SKM-1 (cell line): ENCODE data around the gene SPATA46.

ENCODE experiments used
- DNase-seq: peaks from one replicate; lab custom pipeline; 2025; ENCODE audit not compliant: unreplicated experiment; lab: John Stamatoyannopoulos, UW

Gene SPATA46

GRCh38 chr1:162358928-162359327 is 17.7 kb downstream of the SPATA46 start:
- no peak for DNase-seq

- DNase-seq, result peak; percentile 63
Observed at GRCh38 chr1:162357681-162358266, 18.9 kb downstream of the SPATA46 start.

GRCh38 chr1:162353702-162354101 is 23.0 kb downstream of the SPATA46 start:
- DNase-seq, result no peak

GRCh38 chr1:162353078-162353477 is 23.6 kb downstream of the SPATA46 start:
- no peak for DNase-seq

- peak; percentile 24 for DNase-seq
Observed at GRCh38 chr1:162351874-162352273, 24.8 kb downstream of the SPATA46 start.

- DNase-seq, result no peak
Observed at GRCh38 chr1:162351246-162351842, 25.3 kb downstream of the SPATA46 start.

GRCh38 chr1:162349635-162350330 is 26.9 kb downstream of the SPATA46 start:
- DNase-seq, result no peak

GRCh38 chr1:162347281-162347680 is 29.4 kb downstream of the SPATA46 start:
- no peak for DNase-seq

GRCh38 chr1:162343470-162343869 is 33.2 kb downstream of the SPATA46 start:
- DNase-seq, result no peak

GRCh38 chr1:162342452-162342983 is 34.1 kb downstream of the SPATA46 start:
- DNase-seq, result no peak

- no peak for DNase-seq
Observed at GRCh38 chr1:162336621-162337285, 39.9 kb downstream of the SPATA46 start.

GRCh38 chr1:162335126-162335525 is 41.5 kb downstream of the SPATA46 start:
- DNase-seq, result no peak

- no peak for DNase-seq
Observed at GRCh38 chr1:162333991-162334390, 42.7 kb downstream of the SPATA46 start.

GRCh38 chr1:162329826-162330225 is 46.8 kb downstream of the SPATA46 start:
- no peak for DNase-seq

- DNase-seq, result no peak
Observed at GRCh38 chr1:162328512-162328911, 48.1 kb downstream of the SPATA46 start.

GRCh38 chr1:162327788-162328165 is 48.9 kb downstream of the SPATA46 start:
- DNase-seq, result peak; percentile 73

GRCh38 chr1:162327144-162327787 is 49.4 kb downstream of the SPATA46 start:
- peak; percentile 73 for DNase-seq

GRCh38 chr1:162326559-162326958 is 50.1 kb downstream of the SPATA46 start:
- no peak for DNase-seq

GRCh38 chr1:162324396-162324795 is 52.3 kb downstream of the SPATA46 start:
- DNase-seq, result no peak
